Stomach (tissue), 9 donors: ENCODE results near the gene CFAP299. TPM values are rescaled to one million over a fixed set of nuclear protein-coding genes. Genes with fewer than 3 reads are reported as not detected.
A peak's percentile ranks its signal among the peaks of the same experiment; 100 is the strongest.
"Not testable (repeated sequence)": the region's sequence is repeated elsewhere in the genome, so short reads cannot be mapped to it uniquely, and the experiment has no call there.

Source experiments
- DNase-seq, 2 donors: peaks; one replicate each; pipeline versions ENCODE4 v3.0.0 to v3.0.0-alpha.2; 2013 to 2019
- H3K27ac ChIP-seq, 5 donors: fragments of 200-600 bp in 4 of 5; sonication (generic) in 4 of 5; one replicate each; pipeline ENCODE4 v1.5.1; 2013 to 2019; ENCODE audit warnings: mild to moderate bottlenecking in 1 of 5, moderate library complexity in 1 of 5
- H3K27me3 ChIP-seq, 3 donors: fragments of 200-600 bp; sonication (generic); one replicate each; pipeline ENCODE4 v1.5.1; 2017 to 2019; ENCODE audit warnings: mixed run types in 1 of 3
- H3K36me3 ChIP-seq, 4 donors: fragments of 200-600 bp; sonication (generic); 1 replicate in 3 of 4; 2 replicates in 1 of 4; pipeline ENCODE4 v1.5.1; 2016 to 2019
- H3K4me1 ChIP-seq, 4 donors: fragments of 200-600 bp; sonication (generic); one replicate each; pipeline ENCODE4 v1.5.1; 2016 to 2019
- H3K4me3 ChIP-seq, 4 donors: fragments of 200-600 bp; sonication (generic) in 3 of 4; one replicate each; pipeline ENCODE4 v1.5.1; 2016 to 2019; ENCODE audit warnings: mild to moderate bottlenecking in 1 of 4
- H3K9me3 ChIP-seq, 4 donors: fragments of 200-600 bp; sonication (generic); one replicate each; pipeline ENCODE4 v1.5.1; 2016 to 2019
- CTCF ChIP-seq, 7 experiments: fragments of 450-650 bp in 4 of 7; fragments of 200-600 bp in 3 of 7; sonication (generic) in 3 of 7; IDR thresholded peaks; one replicate each; pipeline ENCODE4 v1.5.1; 2016 to 2019; ENCODE audit warnings: antibody characterized with exemption in 7 of 7, control low read depth in 2 of 7, mild to moderate bottlenecking in 1 of 7
- EP300 ChIP-seq: sonication (generic); formaldehyde crosslinking; IDR thresholded peaks from one replicate; pipeline ENCODE4 v1.6.1; 2017; ENCODE audit warnings: antibody characterized with exemption
- POLR2A ChIP-seq, 4 donors: fragments of 450-650 bp; IDR thresholded peaks; one replicate each; pipeline ENCODE4 v1.6.1; 2016; ENCODE audit warnings: antibody characterized with exemption in 4 of 4, control low read depth in 2 of 4, mild to moderate bottlenecking in 1 of 4, moderate library complexity in 1 of 4
- POLR2AphosphoS5 ChIP-seq, 3 donors: sonication (generic); formaldehyde crosslinking; IDR thresholded peaks; one replicate each; pipeline ENCODE4 v1.6.1; 2016; ENCODE audit warnings: antibody characterized with exemption in 3 of 3
- WGBS, 5 donors: extraction: QIAGEN DNeasy Blood & Tissue Kit in 3 of 5; methylation state at CpG; one replicate each; pipeline versions ENCODE4 v1.1.5 to v1.1.7; 2013 to 2018; 5-methylcytosine and 5-hydroxymethylcytosine counted together
- intact Hi-C: fragments of 100-400 bp; cut with DNase I; formaldehyde crosslinking; loops from one replicate; pipeline ENCODE4 v1.15.1; 2023; ENCODE audit warnings: low total_unique reads
- polyA plus RNA-seq, 3 donors: library from polyadenylated mRNA; stranded (reverse); fragments of 200-250 nt; gene quantifications; one replicate each; pipeline ENCODE4 v1.2.3, GENCODE V29; 2013
- total RNA-seq, 5 donors: library from RNA; depleted of rRNA; stranded (reverse); fragments of >200 nt; gene quantifications; one replicate each; pipeline versions ENCODE4 v1.1.0 to v1.2.3, GENCODE V29; 2014 to 2016
- donor health status: healthy with polysubstance abuse.
- donor health status: Bipolar disorder and iron deficiency.
- donor health status: healthy.

The CFAP299 gene
- total and polyA plus RNA-seq, 8 donors: 0.73 TPM; not detected in 7

- WGBS, 5 donors: 79 to 92% (median 83%) methylated on average over 1 of the region's 1 CpG
- intact Hi-C loops: no loop called here
- no peak overlapping the region for H3K27ac ChIP-seq
- H3K27me3 ChIP-seq: no peaks in the 10 kb centered on the region
- no peak overlapping the region for H3K4me3 ChIP-seq
- peaks cover 0 to 12% (median 7%) of the 10 kb centered on the region in 4 donors for H3K9me3 ChIP-seq
- H3K36me3 ChIP-seq: no peaks in the 10 kb centered on the region
- no peak for TF ChIP-seq POLR2AphosphoS5 (IDR thresholded peaks at IDR 0.05)
- TF ChIP-seq POLR2A (IDR thresholded peaks at IDR 0.05): no peak
- no peak for DNase-seq
- H3K4me1 ChIP-seq: no peaks in the 10 kb centered on the region
These were observed 296.3 kb downstream of the CFAP299 start for GRCh38 chr4:80631861-80632260.

- Histone ChIP-seq H3K4me1 (no peaks in the 10 kb centered on the region), H3K27me3 (no peaks in the 10 kb centered on the region), H3K27ac (no peak overlapping the region), H3K4me3 (no peak overlapping the region), H3K36me3 (no peaks in the 10 kb centered on the region), H3K9me3 (no peaks in the 10 kb centered on the region)
- 82 to 93% (median 90%) methylated on average over 2 of the region's 2 CpGs for WGBS, 5 donors
- TF ChIP-seq POLR2AphosphoS5 (IDR thresholded peaks at IDR 0.05): no peak
- no peak for TF ChIP-seq EP300
- TF ChIP-seq POLR2A (IDR thresholded peaks at IDR 0.05): no peak
- no peak for TF ChIP-seq CTCF (IDR thresholded peaks at IDR 0.05)
- DNase-seq: no peak
- intact Hi-C loops: no loop called here
These were observed 301.7 kb downstream of the CFAP299 start for GRCh38 chr4:80637190-80637589.

GRCh38 chr4:80646061-80646460 lies 310.5 kb downstream of the CFAP299 start:
- Histone ChIP-seq H3K36me3 (no peaks in the 10 kb centered on the region), H3K4me1 (no peaks in the 10 kb centered on the region), H3K4me3 (no peak overlapping the region), H3K27me3 (peaks cover 0 to 4% (median 0%) of the 10 kb centered on the region in 3 donors), H3K9me3 (no peaks in the 10 kb centered on the region), H3K27ac (no peak overlapping the region)
- intact Hi-C loops: no loop called here
- no peak for DNase-seq
- TF ChIP-seq EP300 (no peak), POLR2A (IDR thresholded peaks at IDR 0.05) (no peak), CTCF (IDR thresholded peaks at IDR 0.05) (no peak), POLR2AphosphoS5 (IDR thresholded peaks at IDR 0.05) (no peak)
- 55 to 74% (median 70%) methylated on average over 2 of the region's 2 CpGs for WGBS, 5 donors

GRCh38 chr4:80655662-80656061 lies 320.1 kb downstream of the CFAP299 start:
- H3K9me3 ChIP-seq: peaks cover 0 to 8% (median 4%) of the 10 kb centered on the region in 4 donors
- no peak for TF ChIP-seq POLR2AphosphoS5 (IDR thresholded peaks at IDR 0.05)
- no peak for TF ChIP-seq EP300
- no peak for TF ChIP-seq POLR2A (IDR thresholded peaks at IDR 0.05)
- TF ChIP-seq CTCF (IDR thresholded peaks at IDR 0.05): no peak
- H3K4me3 ChIP-seq: no peak overlapping the region
- WGBS, 5 donors: 41 to 47% (median 44%) methylated on average over 2 of the region's 2 CpGs
- H3K36me3 ChIP-seq: no peaks in the 10 kb centered on the region
- H3K27me3 ChIP-seq: no peaks in the 10 kb centered on the region
- DNase-seq: peak in 1 of 2 donors; percentile 13
- intact Hi-C loops: no loop called here
- no peaks in the 10 kb centered on the region for H3K4me1 ChIP-seq
- H3K27ac ChIP-seq: no peak overlapping the region

- H3K36me3 ChIP-seq, intact Hi-C loops, DNase-seq, H3K4me1 ChIP-seq, H3K27ac ChIP-seq, H3K27me3 ChIP-seq, H3K9me3 ChIP-seq, H3K4me3 ChIP-seq: not testable (repeated sequence)
- WGBS, 5 donors: 93 to 97% (median 95%) methylated on average over 3 of the region's 3 CpGs
These were observed 334.6 kb downstream of the CFAP299 start for GRCh38 chr4:80670118-80670517.
